GM19452 (cell line): ENCODE measurements around the gene COG5.
"Not testable (repeated sequence)": the region's sequence is repeated elsewhere in the genome, so short reads cannot be mapped to it uniquely, and the experiment has no call there.

ENCODE experiments used
- ATAC-seq: cut with Tn5 transposase; IDR thresholded peaks from one replicate; pipeline ENCODE4 v1.9.1; 2021; ENCODE audit not compliant: unreplicated experiment

Gene COG5

DNA sequence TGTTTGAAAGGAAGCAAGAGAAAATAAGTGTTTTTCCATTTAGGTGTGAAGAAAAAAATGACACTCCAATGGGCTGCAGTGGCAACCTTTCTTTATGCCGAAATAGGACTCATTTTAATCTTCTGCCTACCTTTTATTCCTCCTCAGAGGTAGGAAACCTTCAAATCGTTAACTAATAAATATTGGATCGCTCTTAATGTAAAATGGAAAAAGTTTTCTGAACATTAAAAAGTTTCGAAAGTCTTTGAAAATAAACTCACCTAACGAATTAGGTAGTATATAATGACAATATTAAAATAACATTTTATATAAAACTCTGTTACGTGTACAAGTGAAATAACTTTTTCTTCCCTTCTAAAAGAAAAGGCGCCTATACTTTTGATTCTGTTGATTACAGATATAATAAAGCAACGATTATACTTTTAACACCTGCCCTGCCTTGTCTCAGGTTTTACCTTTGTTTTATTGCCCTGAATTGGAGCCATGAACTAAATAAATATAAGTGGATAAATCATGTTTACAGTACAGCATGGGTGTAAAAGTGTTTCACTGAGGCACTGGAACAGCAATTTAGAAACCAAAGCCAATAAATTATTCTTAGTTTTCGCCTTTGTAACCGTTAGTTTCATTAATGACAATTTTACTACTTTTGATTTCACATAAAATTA lies 17.1 kb upstream of the COG5 start:
- ATAC-seq: no peak

DNA sequence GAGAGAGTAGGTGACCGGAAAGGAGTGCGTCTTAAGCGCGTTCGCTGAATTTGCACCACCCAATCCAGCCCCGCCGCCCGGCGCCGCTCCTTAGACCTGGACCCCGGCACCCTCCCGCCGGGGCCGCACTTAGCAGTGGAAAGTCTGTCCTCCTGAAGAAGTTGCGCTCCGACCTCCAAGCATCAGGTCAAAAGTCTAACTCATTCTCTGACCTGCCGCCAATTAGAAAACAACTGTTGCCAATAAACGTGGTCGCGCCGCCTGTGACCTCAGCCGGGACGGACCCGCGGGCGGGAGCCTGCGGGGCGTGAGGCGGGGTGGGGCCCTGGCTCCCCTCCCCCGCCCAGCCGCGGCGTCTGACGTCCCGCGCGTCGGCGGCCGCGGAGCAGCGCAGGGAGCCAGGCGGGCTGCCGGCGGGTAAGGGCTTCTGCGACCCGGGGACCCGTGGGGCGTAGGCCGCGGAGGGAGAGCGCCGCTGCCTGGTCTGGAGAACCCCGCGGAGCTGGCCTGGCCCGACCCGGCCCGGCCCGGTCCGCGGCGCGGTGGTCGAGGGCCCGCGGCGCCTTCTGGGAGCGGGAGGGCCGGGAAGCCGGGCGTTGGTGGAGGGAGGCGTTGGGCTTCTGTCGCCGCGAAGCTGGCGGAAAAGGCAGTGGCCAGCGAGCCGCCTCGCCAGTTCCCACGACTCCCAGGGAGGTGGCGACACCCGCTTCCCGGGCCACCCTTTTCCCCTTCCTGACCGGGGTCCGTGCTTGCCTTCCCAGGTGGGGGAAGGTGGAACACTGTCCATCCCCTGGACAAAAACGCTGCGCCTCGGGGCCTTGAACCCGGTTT lies 16.4 kb upstream of the COG5 start, which contains the start of gene BCAP29:
BCAP29 (plus strand) TSS at position 362 of the 831 bp plus-strand sequence. CDS start 527 bp downstream, outside the sequence.
- peak; percentile 94 for ATAC-seq

DNA sequence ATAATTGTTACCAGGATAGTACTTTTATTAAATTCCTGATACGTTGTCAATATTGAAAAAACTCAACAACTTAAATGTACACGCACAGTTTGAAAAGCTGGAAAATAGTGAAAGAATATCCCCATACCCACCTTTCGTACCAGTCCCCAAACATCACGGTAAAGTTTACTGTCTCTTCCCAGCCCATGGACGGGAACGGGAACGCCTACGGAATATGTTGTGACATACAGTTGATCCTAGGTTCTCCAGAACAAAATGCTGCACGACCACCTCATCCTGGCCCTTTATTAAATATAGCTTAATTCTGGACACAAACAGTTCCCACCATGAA lies 15.8 kb upstream of the COG5 start:
- no peak for ATAC-seq

DNA sequence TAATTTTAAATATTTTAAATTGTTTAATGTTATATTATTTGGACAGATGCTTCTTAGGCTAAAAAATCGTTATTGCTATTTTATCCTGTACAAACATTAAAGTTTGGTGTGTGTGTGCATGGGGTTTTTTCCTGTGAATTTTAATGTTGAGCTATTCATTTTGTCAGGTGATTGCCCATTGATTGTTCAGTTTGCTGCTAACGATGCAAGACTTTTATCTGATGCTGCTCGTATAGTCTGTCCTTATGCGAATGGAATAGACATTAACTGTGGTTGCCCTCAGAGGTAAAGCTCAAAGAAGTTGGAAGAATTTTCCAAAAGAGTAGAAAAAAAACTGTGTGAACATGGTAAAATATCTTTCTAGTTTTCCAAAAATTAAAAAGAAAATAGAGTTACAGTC lies 9.8 kb upstream of the COG5 start:
- ATAC-seq: no peak

DNA sequence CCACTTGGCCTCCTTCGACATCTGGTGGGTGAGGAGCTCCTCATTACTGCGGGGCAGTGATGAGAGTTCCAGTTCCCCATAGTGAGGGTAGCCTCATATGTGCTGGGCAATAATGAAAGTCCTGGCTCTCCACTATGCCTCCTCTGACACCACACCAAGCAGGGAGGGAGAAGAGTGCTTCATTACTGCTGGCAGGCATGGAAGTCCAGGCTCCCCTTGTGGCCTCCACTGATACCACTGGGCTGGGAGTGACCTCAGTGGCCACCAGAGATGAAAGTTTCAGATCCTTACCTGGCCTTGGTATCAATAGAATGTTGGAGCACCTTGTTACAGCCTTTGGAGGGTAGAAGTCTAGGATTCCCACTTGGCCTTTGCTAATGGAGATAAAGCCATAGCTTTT lies 6.6 kb upstream of the COG5 start:
- no peak for ATAC-seq

DNA sequence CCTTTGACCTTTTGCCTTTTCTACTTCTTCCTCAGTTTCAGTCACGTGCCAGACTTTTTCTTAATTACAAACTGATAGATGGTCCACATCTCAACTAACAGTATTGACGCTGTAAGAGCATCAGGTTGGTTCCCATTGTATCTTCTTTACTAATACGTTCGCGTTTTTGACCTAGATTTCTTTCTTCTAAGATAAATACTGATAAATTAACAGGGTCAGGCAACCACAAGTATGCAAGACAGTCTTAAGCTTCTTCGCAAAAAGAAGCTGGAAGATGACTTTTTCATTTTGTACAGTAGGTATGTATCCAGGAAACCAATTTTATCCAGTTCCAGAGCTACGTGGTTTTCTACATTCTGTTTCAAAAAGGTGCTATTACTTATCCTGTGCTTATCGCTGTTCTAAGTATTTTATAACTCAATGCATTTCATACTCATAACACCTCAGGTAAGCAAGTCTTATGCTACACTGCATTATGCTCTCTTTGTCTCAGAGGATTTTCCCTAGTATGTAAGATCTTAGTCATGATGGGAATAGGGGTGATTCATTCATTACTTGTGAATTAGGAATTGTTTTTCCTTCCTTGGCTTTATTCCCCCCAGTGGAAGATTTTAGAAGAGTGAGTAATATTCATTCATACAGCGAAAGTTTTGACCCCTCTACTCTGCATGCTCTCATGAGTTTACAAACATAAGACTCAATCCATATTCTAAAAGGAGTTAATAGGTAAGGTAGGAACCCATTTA lies 1.0 kb upstream of the COG5 start:
- peak; percentile 3 for ATAC-seq

DNA sequence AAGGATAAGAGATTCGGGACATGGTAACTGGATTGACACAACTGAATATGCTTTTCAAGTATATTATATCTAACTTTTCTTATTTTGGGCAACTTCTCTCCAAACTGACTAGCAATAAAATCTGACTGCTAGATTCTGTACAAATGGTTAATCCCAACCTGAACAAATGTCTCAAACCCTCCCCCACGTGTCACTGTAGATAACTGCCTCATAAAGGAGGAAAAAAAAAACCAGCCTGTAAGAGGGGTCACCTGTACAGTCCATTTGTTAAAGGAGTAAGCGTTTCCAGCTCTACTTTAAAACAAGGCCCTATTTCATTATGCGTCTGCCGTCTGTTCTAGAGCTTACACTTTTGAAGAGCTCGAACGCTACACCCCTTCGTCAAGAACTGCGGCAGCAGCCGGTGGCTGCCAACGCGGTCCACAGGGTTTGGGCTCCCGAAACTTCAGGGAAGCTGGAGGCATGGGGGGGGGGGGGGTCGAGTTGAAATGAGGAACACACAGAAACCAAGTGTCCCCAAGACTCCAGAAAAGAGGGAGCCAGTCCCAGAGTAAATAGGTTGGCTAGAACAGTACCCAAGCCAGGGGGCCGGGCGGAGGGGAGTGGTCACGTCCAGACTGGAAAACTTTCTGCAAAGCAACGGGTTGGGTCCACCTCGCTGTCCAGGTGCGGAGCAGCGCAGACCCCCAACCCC lies 492 bp downstream of the COG5 start:
- ATAC-seq: peak; percentile 51

DNA sequence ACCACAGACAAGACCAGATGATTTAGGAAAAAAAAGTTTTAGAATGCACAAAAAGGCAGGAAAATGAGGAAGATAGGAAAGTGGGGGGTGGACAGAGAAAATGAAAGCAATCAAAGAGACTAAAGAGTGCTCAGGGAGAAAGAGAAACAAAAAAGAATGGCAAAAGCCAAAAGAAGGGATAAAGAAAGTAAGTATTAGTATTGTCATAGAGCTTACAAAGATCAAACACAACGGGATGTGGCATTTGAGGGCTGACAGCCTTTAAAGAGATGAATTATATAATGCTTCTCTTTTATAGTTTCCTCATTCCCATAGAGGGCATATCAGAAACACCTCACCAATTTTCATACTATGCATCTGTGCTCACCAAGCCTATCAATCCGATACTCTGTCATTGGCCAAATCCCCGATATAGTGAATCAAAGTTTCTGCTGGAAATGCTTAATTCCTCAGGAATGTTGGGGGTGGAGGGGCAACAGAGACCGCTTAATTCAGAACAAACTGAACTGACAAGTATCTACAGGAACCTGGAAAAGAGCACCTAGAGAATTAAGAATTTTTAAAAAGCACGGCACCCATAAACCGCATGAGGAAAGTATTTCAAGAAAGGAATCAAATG lies 2.7 kb downstream of the COG5 start:
- ATAC-seq: no peak

DNA sequence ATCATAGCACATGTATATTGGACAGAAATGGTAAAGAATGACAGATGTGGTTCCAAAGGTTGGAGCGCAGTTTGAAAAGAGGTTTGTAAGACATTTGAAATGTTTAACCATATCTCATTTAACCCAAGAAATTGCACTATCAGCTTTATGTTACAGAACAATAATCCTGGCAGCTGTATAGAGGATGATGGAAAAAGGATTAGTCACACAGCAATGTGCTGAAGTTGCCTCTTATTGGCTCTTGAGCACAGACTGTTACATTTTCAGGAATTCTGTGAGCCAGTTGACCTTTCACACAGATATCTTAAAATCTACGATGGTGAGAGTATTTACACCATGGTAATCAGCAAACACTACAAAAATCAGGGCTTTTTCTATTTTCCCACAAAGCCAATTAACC lies 3.9 kb downstream of the COG5 start:
- ATAC-seq: no peak

DNA sequence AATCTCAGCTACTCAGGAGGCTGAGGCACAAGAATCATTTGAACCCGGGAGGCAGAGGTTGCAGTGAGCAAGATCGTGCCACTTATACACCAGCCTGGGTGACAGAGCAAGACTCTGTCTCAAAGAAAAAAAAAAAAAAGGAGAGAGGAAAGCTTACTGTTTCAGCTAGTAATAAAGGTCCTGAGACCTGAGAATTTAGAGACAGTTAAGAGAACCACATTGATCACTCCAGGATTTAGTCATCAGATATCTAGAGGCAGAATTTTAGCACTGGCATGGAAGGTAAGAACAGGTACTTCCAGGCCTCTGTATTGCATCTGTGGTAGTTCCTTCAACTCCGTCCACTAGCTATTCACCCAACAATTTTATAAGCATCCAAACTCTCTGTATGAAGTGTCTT lies 7.8 kb downstream of the COG5 start:
- no peak for ATAC-seq

DNA sequence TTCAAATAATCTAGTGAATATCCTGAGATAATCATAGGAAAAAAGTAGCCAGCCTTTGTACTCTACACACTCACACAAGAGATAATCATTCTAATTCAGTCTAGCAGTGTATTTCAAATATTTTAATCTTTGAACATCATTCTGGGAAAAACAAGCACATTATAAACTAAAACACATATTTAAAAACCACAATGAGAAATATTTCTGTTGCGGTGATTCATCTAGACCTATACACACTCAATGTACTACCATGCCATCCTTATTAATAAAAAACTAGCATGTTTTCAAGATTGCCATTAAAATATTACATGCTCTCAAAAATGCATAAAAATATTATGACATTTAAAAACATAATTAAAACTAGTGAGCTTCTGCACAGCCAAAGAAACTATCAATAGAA lies 11.8 kb downstream of the COG5 start:
- ATAC-seq: no peak

DNA sequence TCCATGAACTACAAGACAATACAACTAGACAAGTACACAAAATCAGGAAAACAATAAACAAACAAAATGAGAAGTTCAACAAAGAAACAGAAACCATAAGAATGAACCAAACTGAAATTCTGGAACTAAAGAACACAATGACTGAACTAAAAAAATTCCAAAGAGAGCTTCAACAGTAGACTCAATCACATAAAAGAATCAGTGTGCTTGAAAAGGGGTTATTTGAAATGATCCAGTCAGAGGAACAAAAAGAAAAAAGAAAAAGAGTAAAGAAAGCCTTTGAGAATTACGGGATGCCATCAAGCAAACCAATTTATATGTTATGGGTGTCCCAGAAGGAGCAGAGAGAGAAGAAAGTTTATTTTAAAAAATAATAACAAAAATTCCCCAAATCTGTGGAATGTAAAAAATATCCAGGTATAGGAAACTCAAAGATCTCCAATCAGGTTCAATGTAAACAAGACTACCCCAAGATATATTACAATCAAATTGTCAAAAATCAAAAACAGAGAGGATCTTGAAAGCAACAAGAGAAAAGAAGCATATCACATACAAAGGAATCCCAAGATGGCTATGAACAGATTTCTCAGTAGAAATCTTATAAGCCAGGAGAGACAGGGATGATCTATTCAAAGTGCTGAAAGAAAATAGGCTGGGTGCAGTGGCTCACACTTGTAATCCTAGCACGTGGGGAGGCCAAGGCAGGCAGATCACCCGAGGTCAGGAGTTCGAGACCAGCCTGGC lies 18.7 kb downstream of the COG5 start:
- ATAC-seq: no peak

DNA sequence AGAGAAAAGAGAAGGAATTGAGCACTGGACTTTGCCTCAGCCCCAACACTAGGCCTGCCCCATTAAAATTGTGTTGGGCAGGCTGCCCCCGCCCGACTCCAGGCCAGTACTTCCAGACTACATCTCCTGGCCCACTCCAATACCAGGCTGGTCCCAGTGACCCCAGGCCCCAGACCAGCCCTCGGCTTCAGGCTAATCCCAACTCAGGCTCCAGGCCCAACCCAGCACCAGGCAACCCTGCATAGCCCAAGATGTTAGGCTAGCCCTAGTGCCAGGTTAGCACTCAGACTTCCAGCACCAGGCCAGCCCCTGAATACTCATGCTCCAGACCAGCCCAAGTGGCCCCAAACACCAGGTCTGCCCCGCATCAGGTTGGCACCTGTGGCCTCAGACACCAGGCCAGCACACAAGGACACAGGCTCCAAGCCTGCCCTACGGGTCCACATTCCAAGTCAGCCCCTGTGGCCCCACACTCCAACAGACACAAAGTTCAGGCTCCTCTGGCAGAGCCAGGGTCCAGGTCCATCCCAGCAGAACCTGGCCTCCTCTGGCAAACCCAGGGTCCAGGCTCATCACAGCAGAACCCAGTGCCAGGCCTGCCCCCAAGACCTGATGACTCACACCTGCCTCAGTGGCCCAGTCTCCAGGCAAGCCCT lies 20.3 kb downstream of the COG5 start:
- no peak for ATAC-seq

DNA sequence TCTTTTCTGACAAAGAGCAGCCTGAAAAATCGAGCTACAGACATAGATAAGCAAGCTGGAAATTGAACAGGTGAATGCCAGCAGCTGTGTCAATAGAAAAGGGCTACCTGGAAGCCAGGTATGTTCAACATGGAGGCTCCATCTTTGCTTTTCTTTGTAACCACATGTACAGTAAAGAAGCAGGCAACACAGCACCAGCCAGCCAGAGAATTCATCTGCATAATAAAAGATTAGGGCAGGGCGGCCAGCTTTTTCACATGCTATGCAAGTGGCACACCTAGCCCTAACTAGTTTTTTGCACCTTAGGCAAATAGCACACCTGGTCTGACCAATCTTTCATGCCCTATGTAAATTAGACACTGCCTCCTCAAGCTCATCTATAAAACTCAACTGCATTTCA lies 25.7 kb downstream of the COG5 start:
- no peak for ATAC-seq

DNA sequence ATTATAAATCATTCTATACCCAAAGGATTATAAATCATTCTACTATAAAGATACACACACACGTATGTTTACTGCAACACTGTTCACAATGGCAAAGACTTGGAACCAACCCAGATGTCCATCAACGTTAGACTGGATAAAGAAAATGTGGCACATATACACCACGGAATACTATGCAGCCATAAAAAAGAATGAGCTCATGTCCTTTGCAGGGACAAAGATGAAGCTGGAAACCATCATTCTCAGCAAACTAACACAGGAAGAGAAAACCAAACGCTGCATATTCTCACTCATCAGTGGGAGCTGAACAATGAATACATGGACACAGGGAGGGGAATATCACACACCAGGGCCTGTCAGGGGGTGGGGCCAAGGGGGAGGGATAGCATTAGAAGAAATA lies 26.5 kb downstream of the COG5 start:
- not testable (repeated sequence) for ATAC-seq

DNA sequence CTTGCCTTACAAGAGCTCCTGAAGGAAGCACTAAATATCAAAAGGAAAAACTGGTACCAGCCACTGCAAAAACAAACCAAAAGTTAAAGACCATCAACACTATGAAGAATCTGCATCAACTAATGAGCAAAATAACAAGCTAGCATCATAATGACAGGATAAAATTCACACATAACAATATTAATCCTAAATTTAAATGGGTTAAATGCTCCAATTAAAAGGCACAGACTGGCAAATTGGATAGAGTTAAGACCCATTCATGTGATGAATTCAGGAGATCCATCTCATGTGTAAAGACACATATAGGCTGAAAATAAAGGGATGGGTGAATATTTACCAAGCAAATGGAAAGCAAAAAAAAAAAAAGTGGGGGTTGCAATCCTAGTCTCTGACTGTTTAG lies 29.6 kb downstream of the COG5 start:
- no peak for ATAC-seq

DNA sequence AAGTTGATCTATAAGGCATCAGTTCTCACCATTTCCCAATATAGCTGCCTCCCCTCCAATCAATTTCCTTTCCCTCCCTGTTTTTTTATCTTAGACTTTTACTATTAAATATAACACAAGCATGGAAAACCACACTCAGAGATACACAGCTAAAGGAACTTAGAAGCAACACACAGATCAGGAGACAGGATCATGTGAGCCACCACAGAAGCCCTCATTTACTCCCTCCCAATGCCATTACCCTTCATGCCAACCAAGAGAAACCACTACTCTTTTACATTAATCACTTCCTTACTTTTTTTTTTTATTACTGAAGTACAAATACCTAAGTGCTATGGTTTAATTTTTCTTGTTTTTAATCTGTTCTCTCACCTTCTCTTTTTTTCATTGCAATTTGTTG lies 33.0 kb downstream of the COG5 start:
- no peak for ATAC-seq

DNA sequence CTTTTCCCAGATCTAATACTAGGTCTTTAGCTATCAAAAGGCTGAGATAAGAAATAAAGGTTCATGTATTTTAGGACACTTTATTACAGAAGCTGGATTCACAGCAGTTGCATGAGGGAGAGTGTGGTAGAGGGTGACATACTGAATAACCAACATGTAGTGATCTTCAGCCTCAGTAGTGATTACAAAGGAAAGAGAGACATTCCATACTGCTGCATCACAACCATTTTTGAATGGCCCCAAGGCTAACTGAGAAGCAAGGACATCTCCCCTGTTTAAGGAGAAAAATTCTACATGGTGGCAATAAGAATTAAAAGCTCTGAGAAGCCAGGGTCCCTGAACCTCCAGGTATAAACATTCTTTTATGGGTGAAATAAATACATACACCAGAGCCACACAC lies 35.3 kb downstream of the COG5 start:
- no peak for ATAC-seq

DNA sequence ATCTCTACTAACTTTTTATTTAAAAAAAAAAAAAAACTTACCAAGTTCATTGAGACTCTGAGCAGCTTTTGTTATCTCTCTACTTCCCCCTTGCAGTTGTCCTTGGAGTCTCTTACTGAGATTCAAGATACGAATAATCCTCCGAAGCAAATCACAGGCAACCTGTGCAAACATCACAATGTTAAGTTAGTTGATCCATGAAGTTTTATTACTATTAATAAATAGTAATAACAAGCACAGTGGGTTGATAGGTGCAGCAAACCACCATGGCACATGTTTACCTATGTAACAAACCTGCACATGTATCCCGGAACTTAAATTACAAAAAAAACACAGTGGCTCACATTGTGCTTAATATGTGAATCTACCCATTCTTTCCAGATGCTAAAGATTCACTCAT lies 36.5 kb downstream of the COG5 start:
- no peak for ATAC-seq

DNA sequence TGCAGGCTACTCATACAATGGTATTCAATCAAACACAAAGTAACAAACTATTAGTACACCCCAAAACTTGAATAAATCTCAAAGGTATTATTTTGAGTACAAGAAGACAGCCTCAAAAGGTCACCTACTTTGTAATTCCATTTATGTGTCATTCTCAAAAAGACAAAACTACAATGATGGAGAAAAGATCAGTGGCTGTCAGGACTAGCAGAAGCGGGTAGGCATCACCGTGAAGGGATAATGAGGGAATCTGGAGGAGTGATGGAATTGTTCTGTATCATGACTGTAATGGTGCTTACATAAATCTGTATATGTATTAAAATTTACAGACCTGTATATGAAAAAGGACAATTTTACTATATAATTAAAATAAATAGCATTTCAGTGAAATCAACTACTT lies 37.0 kb downstream of the COG5 start:
- ATAC-seq: no peak
